Sigmoid colon (tissue), 7 donors: ENCODE measurements around the gene OBSL1. TPM values are rescaled to one million over a fixed set of nuclear protein-coding genes. Genes with fewer than 3 reads are reported as not detected.
A peak's percentile ranks its signal among the peaks of the same experiment; 100 is the strongest.

Source experiments
- DNase-seq: peaks from one replicate; pipeline ENCODE4 v3.0.0-alpha.2; 2019
- H3K27ac ChIP-seq, 4 donors: fragments of 200-600 bp; sonication (generic); one replicate each; pipeline ENCODE4 v1.5.1; 2016 to 2019; ENCODE audit warnings: mild to moderate bottlenecking in 1 of 4
- H3K27me3 ChIP-seq, 3 donors: fragments of 200-600 bp; sonication (generic); one replicate each; pipeline ENCODE4 v1.5.1; 2019; ENCODE audit warnings: mild to moderate bottlenecking in 1 of 3
- H3K36me3 ChIP-seq, 4 donors: fragments of 200-600 bp; sonication (generic); one replicate each; pipeline ENCODE4 v1.5.1; 2016 to 2019
- H3K4me1 ChIP-seq, 4 donors: fragments of 200-600 bp; sonication (generic); one replicate each; pipeline ENCODE4 v1.5.1; 2017 to 2019
- H3K4me3 ChIP-seq, 4 donors: fragments of 200-600 bp; sonication (generic); one replicate each; pipeline ENCODE4 v1.5.1; 2017 to 2019; ENCODE audit warnings: mild to moderate bottlenecking in 2 of 4, moderate library complexity in 1 of 4
- H3K9me3 ChIP-seq, 4 donors: fragments of 200-600 bp in 3 of 4; sonication (generic) in 3 of 4; one replicate each; pipeline versions ENCODE4 v1.5.1 to v1.6.1; 2013 to 2019
- EP300 ChIP-seq, 4 donors: sonication (generic); formaldehyde crosslinking; IDR thresholded peaks; one replicate each; pipeline ENCODE4 v1.6.1; 2017; ENCODE audit warnings: antibody characterized with exemption in 4 of 4
- POLR2A ChIP-seq, 2 donors: fragments of 450-650 bp; IDR thresholded peaks; one replicate each; pipeline ENCODE4 v1.6.1; 2016; ENCODE audit warnings: antibody characterized with exemption in 2 of 2, mild to moderate bottlenecking in 2 of 2, moderate library complexity in 2 of 2
- POLR2AphosphoS5 ChIP-seq, 4 donors: sonication (generic); formaldehyde crosslinking; IDR thresholded peaks; one replicate each; pipeline ENCODE4 v1.6.1; 2017; ENCODE audit warnings: antibody characterized with exemption in 4 of 4
- WGBS, 2 donors: extraction: QIAGEN DNeasy Blood & Tissue Kit; methylation state at CpG; one replicate each; pipeline ENCODE4 v1.1.7; 2013; 5-methylcytosine and 5-hydroxymethylcytosine counted together
- intact Hi-C: fragments of 100-400 bp; cut with DNase I; formaldehyde crosslinking; loops from one replicate; pipeline ENCODE4 v1.15.1; 2023
- polyA plus RNA-seq, 3 donors: library from polyadenylated mRNA; stranded (reverse); fragments of 200-250 nt; gene quantifications; one replicate each; pipeline ENCODE4 v1.2.3, GENCODE V29; 2013
- total RNA-seq, 4 donors: library from RNA; depleted of rRNA; stranded (reverse); fragments of >200 nt; gene quantifications; one replicate each; pipeline ENCODE4 v1.1.0, GENCODE V29; 2016
- TF ChIP-seq, protein P1 (sequence below), 4 experiments: fragments of 450-650 bp in 3 of 4; fragments of 200-600 bp in 1 of 4; IDR thresholded peaks; one replicate each; pipeline ENCODE4 v1.5.1; 2016 to 2019; ENCODE audit warnings: antibody characterized with exemption in 4 of 4, mild to moderate bottlenecking in 3 of 4, moderate library complexity in 2 of 4
- donor health status: healthy with polysubstance abuse.
- donor health status: Bipolar disorder and iron deficiency.
- donor health status: healthy.

OBSL1 gene
- total and polyA plus RNA-seq, 7 donors: 2.8 to 83.6 (median 34.6) TPM

DNA sequence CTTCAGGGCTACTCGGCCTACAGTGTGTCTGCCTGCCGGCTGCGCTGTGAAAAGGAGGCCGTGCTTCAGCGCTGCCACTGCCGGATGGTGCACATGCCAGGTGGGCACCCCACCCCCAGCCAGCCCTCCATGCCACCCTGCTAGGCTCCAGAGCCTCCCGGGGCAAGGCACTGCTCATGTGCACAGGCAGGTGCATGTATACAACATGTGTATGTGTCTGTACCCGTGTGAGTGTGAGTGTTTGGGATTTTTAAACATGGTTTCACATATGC, 39.0 kb downstream of the OBSL1 start:
- WGBS, 2 donors: 68 to 79% methylated on average over 8 of the region's 8 CpGs
- Histone ChIP-seq H3K36me3 (no peaks in the 10 kb centered on the region), H3K27me3 (no peaks in the 10 kb centered on the region), H3K4me3 (no peak overlapping the region), H3K9me3 (no peaks in the 10 kb centered on the region), H3K27ac (no peak overlapping the region), H3K4me1 (peaks cover 0 to 9% (median 3%) of the 10 kb centered on the region in 4 donors)
- DNase-seq: no peak
- intact Hi-C loops: no loop called here
- TF ChIP-seq POLR2AphosphoS5 (IDR thresholded peaks at IDR 0.05): no peak
- TF ChIP-seq POLR2A (IDR thresholded peaks at IDR 0.05): no peak
- no peak for TF ChIP-seq EP300 (IDR thresholded peaks at IDR 0.05)
- TF ChIP-seq, protein P1, sequence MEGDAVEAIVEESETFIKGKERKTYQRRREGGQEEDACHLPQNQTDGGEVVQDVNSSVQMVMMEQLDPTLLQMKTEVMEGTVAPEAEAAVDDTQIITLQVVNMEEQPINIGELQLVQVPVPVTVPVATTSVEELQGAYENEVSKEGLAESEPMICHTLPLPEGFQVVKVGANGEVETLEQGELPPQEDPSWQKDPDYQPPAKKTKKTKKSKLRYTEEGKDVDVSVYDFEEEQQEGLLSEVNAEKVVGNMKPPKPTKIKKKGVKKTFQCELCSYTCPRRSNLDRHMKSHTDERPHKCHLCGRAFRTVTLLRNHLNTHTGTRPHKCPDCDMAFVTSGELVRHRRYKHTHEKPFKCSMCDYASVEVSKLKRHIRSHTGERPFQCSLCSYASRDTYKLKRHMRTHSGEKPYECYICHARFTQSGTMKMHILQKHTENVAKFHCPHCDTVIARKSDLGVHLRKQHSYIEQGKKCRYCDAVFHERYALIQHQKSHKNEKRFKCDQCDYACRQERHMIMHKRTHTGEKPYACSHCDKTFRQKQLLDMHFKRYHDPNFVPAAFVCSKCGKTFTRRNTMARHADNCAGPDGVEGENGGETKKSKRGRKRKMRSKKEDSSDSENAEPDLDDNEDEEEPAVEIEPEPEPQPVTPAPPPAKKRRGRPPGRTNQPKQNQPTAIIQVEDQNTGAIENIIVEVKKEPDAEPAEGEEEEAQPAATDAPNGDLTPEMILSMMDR (IDR thresholded peaks at IDR 0.05): no peak

DNA sequence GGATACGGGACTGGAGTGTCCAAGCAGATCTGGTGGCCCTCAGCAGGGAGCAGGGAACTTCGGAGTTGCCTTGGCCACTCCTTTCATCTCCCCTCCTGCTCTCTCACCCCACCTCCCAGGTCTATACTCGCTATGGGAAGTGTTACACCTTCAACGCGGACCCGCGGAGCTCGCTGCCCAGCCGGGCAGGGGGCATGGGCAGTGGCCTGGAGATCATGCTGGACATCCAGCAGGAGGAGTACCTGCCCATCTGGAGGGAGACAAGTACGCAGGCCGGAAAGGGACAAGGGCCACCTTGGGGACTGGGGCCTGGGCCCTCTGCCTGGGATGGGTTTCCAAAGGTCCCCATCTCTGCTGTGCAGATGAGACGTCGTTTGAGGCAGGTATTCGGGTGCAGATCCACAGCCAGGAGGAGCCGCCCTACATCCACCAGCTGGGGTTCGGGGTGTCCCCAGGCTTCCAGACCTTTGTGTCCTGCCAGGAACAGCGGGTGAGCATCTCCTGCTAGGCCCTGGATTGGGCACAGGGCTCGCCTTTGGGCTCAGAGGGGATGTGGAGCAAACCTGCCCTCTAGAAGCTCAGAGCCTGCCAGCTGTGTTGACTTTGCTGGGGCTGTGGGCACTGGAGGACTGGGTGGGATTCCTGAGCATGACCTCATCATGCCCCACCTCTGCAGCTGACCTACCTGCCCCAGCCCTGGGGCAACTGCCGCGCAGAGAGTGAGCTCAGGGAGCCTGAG, 39.5 kb downstream of the OBSL1 start:
- H3K36me3 ChIP-seq: no peaks in the 10 kb centered on the region
- intact Hi-C loops: no loop called here
- H3K4me3 ChIP-seq: no peak overlapping the region
- 74 to 80% methylated on average over 20 of the region's 20 CpGs for WGBS, 2 donors
- TF ChIP-seq EP300 (IDR thresholded peaks at IDR 0.05): no peak
- no peak for TF ChIP-seq POLR2AphosphoS5 (IDR thresholded peaks at IDR 0.05)
- TF ChIP-seq POLR2A (IDR thresholded peaks at IDR 0.05): no peak
- TF ChIP-seq, protein P1 (IDR thresholded peaks at IDR 0.05): no peak
- no peaks in the 10 kb centered on the region for H3K9me3 ChIP-seq
- no peak for DNase-seq
- peaks cover 0 to 9% (median 3%) of the 10 kb centered on the region in 4 donors for H3K4me1 ChIP-seq
- H3K27ac ChIP-seq: no peak overlapping the region
- H3K27me3 ChIP-seq: no peaks in the 10 kb centered on the region

DNA sequence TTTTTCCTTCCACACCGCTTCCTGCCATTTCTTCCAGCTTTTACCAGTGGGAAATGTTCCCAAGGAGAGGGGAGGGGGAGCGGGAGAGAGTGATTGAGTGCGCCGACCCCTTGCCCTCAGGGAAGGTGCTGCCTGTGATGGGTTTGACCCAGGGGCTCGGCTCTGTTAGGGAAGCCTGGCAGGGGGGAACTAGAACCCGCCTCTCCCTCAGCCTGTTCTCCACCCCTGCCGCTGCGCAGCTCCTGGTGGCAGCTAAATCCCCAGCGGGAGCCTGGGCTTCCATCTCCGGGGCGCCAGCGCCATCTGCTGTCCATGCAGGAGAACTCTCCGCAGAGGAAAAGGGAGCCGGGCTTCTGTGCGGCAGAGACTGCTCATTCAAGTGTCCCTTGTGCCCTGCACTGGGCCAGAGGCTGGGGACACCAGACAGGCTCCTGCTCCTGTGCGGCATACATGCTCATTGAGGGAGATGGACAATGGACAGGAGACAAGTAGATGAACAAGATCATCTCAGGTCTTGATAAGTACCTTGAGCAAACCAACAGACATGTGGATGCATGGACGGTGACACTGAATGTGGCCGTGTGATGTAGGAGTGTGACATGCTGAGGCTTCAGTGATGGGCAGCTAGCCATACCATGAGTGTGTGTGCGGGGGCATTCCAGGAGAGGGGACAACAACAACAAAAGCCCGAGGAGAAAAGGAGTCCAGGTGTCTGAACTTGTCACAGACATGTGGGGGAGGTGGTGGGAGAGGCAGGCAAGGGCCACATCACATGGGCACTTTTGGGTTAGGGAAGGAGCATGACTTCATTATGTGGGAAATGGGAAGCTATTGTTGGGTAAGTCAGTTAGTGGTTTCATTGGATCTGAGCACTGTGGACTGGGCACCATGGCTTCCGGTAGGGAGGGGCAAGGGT, 41.0 kb downstream of the OBSL1 start:
- Histone ChIP-seq H3K27me3 (no peaks in the 10 kb centered on the region), H3K36me3 (no peaks in the 10 kb centered on the region), H3K27ac (peak overlapping the region in 1 of 4 donors; percentile 34), H3K4me3 (peak overlapping the region in 2 of 4 donors; percentile 19 to 24), H3K4me1 (peaks cover 0 to 9% (median 3%) of the 10 kb centered on the region in 4 donors), H3K9me3 (no peaks in the 10 kb centered on the region)
- peak; percentile 93 for DNase-seq
- 13 to 15% methylated on average over 21 of the region's 21 CpGs for WGBS, 2 donors
- intact Hi-C loops: loop anchor here (1.0 kb wide), 2 partner anchors 54 to 127 kb away; no protein-coding TSS in a partner anchor
- TF ChIP-seq, protein P1 (IDR thresholded peaks at IDR 0.05): peak; percentile 96 to 98 (median 98)
- no peak for TF ChIP-seq EP300 (IDR thresholded peaks at IDR 0.05)

DNA sequence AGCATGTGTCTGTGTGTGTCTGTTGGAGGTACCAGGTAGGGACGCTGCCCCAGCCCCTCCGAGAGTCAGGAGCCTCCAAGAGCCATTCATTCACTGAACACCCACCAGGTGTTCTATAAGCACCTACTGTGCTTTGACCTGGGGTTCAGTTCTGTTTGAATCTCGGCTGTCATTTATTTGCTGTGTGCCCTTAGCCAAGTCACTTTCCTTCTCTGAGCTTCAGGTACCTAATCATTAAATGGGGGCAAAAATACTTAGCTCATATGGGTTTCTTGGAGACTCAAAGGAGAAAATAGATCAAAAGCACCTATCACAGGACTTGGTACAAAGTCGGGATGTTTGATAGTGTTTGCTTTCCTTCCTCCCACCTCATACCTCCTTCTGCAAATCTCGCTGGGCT, 43.9 kb downstream of the OBSL1 start:
- no peaks in the 10 kb centered on the region for H3K36me3 ChIP-seq
- H3K27ac ChIP-seq: no peak overlapping the region
- no peak for TF ChIP-seq POLR2AphosphoS5 (IDR thresholded peaks at IDR 0.05)
- no peak for TF ChIP-seq POLR2A (IDR thresholded peaks at IDR 0.05)
- TF ChIP-seq, protein P1 (IDR thresholded peaks at IDR 0.05): no peak
- no peak for TF ChIP-seq EP300 (IDR thresholded peaks at IDR 0.05)
- DNase-seq: no peak
- H3K27me3 ChIP-seq: peaks cover 0 to 14% (median 0%) of the 10 kb centered on the region in 3 donors
- 46 to 60% methylated on average over 5 of the region's 5 CpGs for WGBS, 2 donors
- intact Hi-C loops: no loop called here
- peaks cover 0 to 20% (median 14%) of the 10 kb centered on the region in 4 donors for H3K4me1 ChIP-seq
- H3K4me3 ChIP-seq: no peak overlapping the region
- no peaks in the 10 kb centered on the region for H3K9me3 ChIP-seq
